GM18907 (cell line): Measurements from ENCODE around the gene ATG16L1.

Experiments
- ATAC-seq: cut with Tn5 transposase; IDR thresholded peaks from one replicate; pipeline ENCODE4 v1.9.1; 2021; ENCODE audit warnings: mild to moderate bottlenecking, moderate library complexity; ENCODE audit not compliant: unreplicated experiment

Gene ATG16L1

DNA sequence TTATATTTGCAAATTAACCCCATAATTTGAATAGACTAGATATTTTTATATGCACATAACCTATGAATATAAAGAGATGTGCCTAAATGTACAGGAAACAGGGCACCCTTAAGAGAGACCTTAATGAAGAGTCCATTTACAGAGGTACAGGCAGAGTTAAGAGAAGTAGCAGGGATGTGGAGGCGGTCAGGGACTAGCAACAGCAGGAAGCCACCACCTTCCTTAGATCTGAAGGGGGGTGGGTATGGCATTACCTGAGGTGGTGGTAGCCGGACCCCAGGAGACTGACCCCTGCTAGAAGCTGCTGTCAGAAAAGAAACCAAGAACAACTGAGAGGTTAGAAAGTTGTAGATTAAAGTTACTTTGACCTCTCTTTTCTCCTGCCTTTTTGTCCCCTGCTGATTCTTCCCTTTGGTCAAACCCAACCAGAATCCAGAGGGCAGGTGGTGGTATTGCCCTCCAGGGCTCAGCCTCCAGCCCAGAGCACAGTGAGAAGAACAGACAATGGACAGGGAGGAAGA, 24.9 kb upstream of the ATG16L1 start:
- ATAC-seq = no peak

DNA sequence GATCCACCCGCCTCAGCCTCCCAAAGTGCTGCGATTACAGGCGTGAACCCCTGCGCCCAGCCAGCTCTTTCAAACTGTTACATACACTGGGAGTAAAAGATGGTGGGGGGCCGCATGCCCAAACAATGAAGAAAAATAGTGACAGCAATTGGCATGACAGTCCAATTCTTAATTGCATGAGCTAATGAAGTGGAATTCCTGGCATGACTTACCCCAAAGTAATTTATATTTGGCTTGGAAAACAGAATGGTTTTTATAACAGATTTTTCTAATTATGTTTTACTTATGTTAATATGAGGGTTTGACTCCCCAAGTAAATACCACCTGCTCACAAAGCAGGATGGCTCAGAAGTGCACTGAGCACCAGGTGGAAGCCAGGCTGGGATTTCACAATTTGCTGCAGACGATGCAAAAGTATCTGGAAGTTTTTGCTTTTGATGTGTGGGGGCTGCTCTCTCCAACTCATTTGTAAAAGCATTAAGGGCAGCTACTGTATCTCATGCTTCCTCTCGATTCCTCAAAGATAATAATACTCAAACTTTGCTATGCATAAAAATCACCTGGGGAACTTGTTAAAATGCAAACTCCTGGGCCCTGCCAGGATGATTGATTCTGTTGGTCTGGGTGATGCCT, 24.0 kb upstream of the ATG16L1 start:
- no peak for ATAC-seq

DNA sequence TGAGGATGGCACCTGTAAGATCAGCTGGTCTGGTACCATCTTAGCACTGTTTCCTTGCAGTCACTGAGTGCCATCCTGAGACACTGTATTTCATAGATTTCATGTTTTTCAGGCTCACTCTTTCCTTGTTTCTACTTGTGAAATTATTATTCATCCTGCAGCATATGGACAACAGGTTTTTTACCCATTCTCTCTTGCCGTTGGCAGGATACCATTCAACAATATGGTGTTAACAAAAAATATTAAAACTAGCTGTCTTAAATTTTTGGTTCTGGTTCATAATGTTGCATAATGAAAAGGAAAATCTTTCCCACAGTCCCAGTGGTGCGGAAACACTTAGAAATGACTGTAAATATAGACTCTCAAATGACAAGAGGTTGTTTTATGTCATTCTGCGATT, 23.1 kb upstream of the ATG16L1 start:
- no peak for ATAC-seq

DNA sequence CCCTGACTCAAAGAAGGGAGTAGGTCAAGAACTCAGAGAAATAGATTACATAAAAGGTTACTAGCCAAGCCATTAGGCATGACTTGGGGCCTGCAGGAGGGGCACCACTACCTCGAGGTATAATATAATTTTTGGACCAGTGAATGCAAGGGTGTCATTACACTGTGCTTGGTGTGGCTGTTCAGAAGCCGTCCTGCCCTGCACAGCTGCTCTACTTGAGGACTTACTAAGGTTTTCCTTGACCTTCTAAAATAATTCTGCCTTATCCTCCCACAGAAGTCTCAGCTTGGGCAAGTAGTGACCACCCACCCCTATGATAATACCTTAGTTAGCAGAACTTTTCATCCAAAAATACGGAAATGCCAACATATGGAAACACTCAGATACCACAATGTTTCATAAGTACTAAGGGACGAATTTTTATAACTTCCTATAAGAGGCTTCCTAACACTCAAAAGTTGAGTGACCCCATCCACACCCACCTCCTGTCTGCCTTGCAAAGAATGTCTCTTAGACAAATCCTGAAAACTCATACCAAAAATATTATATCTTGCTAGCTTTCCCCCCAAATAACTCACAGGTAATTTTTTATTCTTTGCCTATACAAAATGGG, 17.7 kb upstream of the ATG16L1 start:
- no peak for ATAC-seq

DNA sequence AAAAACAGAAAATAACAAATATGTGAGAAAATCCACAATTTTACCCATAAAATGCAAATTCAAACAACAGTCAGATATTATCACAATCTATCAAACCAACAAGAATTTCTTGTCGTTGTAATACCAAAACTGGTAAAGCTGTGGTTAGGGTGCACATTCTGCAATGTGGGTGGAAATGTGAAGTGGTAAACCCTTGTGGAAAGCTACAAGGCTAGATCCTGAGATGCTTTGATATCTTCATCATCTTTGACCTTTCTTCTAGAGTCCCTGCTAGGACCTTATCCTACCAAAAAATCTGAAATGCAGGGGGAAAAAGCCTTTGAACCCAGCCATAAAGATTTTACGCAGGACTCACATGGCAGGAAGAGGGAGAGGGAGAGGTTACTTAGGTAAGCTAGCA, 17.2 kb upstream of the ATG16L1 start:
- ATAC-seq = no peak

DNA sequence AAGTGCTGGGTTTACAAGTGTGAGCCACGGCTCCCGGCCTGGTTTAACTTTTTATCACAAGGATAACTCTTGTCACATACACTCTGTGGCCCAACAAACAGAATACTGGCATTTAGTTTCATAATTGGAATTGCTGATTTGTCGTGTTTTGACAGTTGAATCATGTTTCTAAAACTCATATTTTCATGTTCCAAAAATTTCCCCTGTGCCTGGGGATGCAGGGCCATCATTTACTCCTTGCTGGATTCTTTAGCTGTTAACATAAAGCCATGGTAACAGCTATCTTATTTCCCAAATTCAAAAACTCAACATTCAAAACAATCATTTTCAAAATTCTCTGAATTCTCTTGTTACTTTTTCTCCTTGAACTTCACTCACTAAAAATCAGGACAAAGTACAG, 16.5 kb upstream of the ATG16L1 start:
- no peak for ATAC-seq

DNA sequence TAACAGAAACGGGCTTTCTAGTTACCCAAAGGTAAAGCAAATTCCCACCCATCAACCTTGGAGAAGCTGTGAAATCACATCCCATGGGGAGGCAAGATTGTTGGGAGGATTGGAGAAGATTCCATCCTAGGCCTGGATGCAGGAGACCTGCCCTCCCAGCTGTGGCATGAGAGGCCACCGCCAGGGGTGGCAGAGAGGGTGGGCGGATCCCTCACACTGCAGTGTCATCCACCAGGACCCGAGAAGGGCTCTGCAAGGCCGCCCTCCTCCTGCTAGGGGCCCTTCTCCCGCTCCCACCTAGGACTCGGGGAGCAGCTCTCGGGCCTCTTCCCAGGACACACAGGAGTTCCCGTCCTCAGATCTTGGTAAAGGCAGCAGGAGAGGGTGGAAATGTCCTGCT, 15.5 kb upstream of the ATG16L1 start:
- ATAC-seq = no peak

DNA sequence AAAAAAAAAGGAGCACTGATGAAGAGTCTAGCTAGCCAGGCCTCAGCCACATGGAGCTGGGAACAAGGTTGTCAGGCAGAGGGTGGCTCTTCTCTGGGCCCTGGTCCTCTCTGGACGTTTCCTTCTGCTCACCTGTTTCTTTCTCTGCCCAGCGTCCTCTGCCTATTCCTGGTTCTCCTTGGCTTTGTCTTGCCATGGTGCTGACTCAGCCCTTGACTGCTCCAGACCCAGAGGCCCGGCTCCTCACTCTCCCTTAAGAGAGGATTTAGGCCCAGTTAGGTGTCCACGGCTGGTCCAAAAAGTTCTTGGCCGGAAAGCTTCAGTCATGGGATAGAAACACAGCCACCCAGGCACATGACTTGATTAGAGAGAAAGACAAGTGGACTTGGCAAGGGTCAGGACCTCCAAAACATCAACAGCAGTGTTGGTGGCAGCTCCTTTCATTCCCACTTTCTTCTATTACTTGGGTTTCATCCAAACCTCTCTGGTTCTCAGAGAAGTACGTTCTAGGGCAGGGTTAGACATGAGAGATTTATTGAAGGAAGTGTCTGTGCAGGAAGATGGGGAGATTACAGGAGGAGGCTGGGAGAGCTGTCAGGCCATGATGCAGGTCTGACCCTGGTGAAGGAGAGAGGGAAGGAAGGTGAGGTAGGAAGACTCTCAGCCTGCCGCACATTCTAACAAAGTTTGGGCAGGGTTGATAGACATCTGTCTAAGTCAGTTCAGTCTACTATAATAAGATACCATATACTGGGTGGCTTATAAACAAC, 14.5 kb upstream of the ATG16L1 start:
- ATAC-seq = no peak

DNA sequence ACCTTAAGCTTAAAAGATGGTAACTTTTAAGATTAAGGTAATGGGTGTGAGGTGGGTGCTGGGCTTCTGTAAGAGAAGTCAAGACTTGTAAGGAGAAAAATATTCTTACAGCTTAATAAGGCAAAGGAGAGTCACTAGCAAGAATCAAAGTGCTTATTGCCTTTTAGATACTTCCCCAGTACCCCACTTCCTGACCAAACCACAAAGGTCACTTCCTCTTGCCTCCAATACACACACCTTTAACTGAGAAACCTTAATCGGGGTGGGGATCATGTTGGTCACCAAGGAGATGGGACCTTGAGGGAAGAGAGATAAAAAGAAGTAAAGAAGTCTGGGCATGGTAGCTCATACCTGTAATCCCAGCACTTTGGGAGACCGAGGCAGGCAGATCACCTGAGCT, 10.6 kb upstream of the ATG16L1 start:
- ATAC-seq = peak; percentile 55

DNA sequence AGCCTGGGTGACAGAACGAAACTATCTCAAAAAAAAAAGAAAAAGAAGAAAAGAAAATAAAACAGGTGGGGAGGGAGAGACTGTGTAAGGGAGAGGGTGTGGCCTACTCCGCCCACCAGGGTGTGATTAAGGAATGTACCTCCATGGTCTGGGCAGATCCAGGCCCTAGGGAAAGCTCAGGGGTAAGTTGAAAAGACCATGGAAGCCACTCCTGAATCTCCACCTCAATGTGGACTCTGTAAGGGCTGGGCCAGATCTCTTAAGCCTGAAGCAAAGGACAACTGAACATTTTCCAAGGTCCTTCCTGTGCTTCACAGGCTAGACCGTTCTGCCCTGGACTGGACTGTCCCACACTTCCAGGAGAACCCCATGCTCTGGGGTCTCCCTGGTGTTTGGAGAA, 9.7 kb upstream of the ATG16L1 start:
- no peak for ATAC-seq

DNA sequence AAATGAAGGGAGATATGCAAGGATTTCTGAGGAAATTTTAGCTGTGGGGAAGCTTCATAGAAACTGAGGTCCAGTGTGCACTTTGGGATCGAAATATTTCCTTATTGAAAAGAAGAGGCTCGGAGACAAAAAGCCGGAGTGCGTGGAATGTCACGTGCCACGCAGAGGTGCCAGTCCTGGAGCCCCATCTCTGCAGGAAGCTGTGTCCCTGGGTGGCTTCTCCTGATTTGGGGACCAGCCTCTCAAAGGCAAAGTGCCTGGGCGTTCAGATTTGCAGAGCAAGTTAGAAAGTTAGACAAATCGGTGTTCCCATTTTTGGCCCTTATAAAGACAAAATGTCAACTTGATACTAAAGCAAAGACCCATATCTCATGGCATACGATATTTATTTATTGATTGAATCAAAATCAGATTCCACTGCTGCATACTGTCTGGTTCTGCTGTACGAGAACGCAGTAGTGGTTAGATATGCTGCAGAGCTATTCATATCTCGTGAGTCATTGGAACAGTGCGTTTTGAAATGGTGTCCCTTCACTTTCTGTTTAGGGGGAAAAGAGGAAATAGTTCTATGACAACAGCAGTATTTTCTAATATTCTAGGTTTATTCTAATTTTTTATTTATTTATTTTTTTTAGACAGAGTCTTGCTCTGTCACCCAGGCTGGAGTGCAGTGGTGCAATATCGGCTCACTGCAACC, 9.1 kb upstream of the ATG16L1 start:
- ATAC-seq = no peak

DNA sequence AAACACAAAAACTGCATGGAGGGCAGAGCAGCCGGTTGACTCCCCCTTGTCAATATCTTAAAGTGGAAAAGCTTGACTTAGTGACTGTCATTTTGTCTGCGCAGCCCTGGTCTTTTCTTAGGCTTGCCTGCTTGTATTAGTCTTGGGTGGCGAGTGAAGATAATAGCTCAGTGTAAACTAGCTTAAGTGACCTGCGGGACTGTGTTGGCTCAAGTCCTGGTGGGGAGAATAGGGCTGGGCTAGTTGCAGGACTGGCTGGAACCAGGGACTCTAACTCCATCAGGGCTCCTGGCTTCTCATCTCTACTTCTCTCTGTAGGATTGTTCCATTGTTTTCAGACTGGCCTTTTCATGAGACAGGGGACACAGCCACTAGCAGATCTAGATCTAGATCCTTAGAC, 8.1 kb upstream of the ATG16L1 start:
- no peak for ATAC-seq

DNA sequence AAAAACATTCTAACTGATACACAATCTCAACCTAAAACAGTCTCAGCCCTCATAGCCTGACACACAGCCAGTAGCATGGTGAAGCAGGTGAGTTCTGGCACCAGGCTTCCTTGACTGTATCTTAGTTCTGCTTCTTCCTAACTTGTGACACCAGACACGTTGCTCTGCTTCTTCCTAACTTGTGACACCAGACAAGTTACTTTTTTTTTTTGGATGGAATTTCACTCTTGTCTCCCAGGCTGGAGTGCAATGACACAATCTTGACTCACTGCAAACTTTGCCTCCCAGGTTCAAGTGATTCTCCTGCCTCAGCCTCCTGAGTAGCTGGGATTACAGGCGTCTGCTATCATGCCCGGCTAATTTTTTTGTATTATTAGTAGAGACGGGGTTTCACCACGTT, 6.7 kb upstream of the ATG16L1 start:
- no peak for ATAC-seq

DNA sequence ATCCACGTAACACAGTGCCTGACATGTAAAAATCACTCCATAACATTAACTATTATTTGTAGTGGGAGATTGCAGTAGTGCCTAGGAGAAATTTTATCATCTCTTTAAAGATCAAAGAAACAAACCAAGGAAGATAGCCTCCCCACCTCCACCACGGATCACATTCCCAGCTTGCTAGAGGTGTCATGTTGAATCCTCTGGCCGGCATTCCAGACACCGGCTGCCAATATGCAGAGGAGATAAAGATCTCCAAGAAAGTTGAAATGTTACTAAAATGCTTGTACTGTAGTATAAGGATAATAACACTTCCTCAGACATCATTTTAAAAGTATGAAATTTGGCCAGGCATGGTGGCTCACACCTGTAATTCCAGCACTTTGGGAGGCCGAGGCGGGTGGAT, 6.1 kb upstream of the ATG16L1 start:
- ATAC-seq = no peak

DNA sequence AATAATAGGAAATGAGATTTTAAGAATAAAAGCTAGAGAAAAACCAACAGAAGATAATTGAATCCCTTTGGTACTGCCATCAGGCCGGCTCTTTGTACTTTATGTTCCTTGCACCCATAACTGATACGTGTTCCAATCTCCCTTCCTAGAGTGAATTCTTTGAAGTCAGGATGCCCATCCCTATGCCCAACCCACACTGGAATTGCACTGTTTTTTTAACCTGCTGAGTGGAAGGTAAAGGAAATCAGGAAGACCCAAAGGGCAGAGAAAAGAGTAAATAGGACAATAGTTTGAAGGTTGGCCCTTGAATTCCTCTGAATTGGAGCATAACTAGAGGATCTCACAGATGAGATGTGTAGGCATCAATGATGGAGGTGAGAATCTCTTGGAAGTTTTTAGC, 4.4 kb upstream of the ATG16L1 start:
- ATAC-seq = no peak

DNA sequence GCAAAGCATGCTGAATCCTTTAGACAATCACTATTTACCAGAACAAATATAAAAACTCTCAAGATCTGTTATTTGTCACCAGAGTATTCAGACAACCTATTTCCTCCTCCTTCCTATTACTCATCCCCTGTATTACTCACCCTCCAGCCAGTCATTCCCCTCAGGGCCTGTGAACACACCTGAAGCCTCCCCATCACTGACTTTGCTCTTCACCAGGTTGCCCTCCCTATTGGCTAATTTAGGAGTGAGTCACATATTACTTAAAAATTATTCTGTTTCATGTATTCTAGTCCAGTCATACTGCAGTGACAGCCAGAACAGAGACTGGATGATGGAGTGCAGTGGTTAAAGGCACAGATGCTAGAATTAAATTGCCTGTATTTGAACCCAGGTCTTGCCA, 3.7 kb upstream of the ATG16L1 start:
- no peak for ATAC-seq

DNA sequence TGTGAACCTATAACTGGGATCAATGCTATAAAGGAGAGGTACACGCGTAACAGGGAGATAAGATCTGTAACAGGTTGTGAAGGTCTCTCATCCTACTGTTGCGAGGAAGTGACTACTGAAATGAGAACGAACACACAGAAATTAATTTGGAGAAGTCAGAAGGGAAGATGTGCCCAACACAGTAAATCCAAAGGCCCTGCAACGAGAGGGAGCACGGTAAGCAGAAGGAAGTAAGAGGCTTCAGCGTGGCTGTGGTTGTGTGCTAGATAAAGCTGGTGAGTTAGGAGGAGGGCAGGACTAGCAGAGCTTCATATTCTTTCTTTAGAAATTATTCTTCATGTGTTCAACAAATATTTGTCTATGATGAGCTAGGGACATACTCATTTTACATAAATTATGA, 2.5 kb upstream of the ATG16L1 start:
- ATAC-seq = no peak

DNA sequence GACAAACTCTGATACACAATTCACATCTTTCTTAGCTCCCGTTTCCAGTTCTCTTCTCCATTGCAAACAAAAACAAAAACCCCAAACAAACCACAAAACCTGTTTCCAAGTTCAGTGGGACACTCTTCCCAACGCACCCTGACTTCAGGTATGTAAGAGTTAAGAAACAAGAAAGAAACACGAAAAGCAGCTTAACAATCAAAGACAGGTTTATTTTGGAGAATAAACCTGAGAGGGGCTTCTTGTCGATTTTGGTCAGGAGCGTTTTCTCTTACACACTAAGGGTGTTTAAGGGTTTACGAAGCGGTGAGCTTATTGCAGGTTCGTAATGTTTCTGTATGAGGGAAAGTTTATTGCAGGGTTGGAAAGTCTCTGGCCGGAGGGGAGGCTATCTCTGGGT, 905 bp upstream of the ATG16L1 start:
- no peak for ATAC-seq

DNA sequence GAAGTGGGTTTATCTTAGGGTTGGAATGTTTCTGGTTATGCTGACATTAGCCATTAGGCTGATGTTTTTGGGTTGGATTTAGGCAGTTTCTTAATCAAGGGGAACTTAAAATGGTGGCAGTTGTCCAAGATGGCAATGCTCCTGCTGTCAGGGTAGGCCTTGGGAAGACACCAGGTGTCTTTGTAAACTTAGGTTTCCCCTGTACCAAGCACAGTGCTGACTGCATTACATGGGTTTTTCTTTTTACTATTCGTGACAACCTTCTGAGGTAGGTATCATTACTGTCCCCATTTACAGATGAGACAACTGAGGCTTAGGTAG, 528 bp upstream of the ATG16L1 start:
- no peak for ATAC-seq

DNA sequence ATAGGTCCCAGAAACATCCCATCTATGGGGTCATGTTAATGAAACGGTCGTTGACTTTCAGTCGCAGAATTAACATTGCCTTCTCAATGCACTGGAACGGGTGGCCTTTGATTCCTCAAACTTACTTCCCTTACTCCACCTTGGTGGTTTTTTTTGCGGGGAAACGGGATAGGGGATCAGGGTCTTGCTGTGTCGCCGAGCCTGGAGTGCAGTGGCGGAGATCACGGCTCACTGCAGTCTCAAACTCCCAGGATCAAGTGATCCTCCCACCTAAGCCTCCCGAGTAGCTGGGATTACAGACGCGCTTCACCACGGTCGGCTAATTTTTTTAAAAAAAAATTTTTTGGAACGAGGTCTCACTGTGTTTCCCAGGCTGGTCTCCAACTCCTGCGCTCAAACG, 754 bp downstream of the ATG16L1 start:
- no peak for ATAC-seq

DNA sequence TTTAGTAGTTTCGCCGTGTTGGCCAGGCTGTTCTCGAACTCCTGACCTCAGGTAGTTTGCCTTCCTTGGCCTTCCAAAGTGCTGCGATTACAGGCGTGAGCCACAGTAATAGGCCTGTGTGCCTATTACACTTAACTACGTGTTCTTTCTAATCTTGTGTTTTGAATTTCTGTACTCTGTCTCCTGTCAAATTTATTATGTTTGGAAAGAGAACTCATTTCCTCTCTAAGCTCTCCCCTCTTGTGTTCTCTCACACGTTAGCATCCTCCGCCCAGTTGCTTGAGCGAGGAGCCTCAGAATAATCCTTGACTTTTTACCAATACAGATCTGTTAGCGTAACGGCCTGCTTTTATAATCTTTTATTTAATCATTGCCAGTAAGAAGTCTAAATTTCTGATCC, 3.7 kb downstream of the ATG16L1 start:
- ATAC-seq = no peak

DNA sequence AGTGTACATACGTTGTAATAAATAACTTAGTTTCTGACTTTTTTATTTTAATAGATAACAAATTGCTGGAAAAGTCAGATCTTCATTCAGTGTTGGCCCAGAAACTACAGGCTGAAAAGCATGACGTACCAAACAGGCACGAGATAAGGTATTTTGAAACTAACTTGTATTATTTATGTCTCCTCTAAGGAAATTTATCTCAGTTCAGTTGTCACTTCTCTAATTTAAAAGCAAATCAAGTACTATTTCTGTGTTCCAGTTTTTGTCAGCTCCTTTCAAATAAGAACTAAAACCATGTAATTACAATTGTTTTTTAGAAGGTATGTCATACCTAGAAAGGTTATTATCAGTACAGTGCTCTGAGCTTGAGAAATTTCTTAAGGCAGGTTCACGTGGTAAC, 4.6 kb downstream of the ATG16L1 start:
- ATAC-seq = no peak
